CD4-positive, alpha-beta T cell treated with Interleukin-6 for 4 hours (primary cell): ENCODE data around the gene OSBPL6.
"Not testable (repeated sequence)": the region's sequence is repeated elsewhere in the genome, so short reads cannot be mapped to it uniquely, and the experiment has no call there.

Experiments used
- DNase-seq: peaks from one replicate; pipeline ENCODE4 v3.0.0-alpha.2; 2020; ENCODE audit warnings: mixed read lengths

OSBPL6 gene

GRCh38 chr2:178366412-178366811 is 172.1 kb downstream of the OSBPL6 start:
- DNase-seq = no peak

GRCh38 chr2:178367344-178367743 is 173.0 kb downstream of the OSBPL6 start:
- no peak for DNase-seq

GRCh38 chr2:178374865-178375264 is 180.6 kb downstream of the OSBPL6 start:
- no peak for DNase-seq

- no peak for DNase-seq
Observed at GRCh38 chr2:178377046-178377445, 182.7 kb downstream of the OSBPL6 start.

- no peak for DNase-seq
Observed at GRCh38 chr2:178379162-178380004, 185.1 kb downstream of the OSBPL6 start.

GRCh38 chr2:178380763-178381162 is 186.5 kb downstream of the OSBPL6 start:
- no peak for DNase-seq

GRCh38 chr2:178383718-178384117 is 189.4 kb downstream of the OSBPL6 start:
- DNase-seq = no peak

- no peak for DNase-seq
Observed at GRCh38 chr2:178385595-178386148, 191.4 kb downstream of the OSBPL6 start.

- no peak for DNase-seq
Observed at GRCh38 chr2:178386986-178387597, 192.8 kb downstream of the OSBPL6 start.

- DNase-seq = no peak
Observed at GRCh38 chr2:178388287-178388686, 194.0 kb downstream of the OSBPL6 start.

GRCh38 chr2:178391701-178392100 is 197.4 kb downstream of the OSBPL6 start:
- no peak for DNase-seq

- no peak for DNase-seq
Observed at GRCh38 chr2:178392215-178392614, 197.9 kb downstream of the OSBPL6 start.

GRCh38 chr2:178394859-178395258 is 200.5 kb downstream of the OSBPL6 start:
- DNase-seq = no peak

- DNase-seq = no peak
Observed at GRCh38 chr2:178395295-178395694, 201.0 kb downstream of the OSBPL6 start.

GRCh38 chr2:178395941-178396570 is 201.7 kb downstream of the OSBPL6 start:
- no peak for DNase-seq

- peak; percentile 13 for DNase-seq
Observed at GRCh38 chr2:178397002-178397605, 202.8 kb downstream of the OSBPL6 start.

- DNase-seq = no peak
Observed at GRCh38 chr2:178401994-178402437, 207.7 kb downstream of the OSBPL6 start.

- DNase-seq = no peak
Observed at GRCh38 chr2:178403671-178404306, 209.5 kb downstream of the OSBPL6 start.

- DNase-seq = no peak
Observed at GRCh38 chr2:178404368-178404767, 210.1 kb downstream of the OSBPL6 start.

- DNase-seq = no peak
Observed at GRCh38 chr2:178409261-178409660, 214.9 kb downstream of the OSBPL6 start.

- DNase-seq = no peak
Observed at GRCh38 chr2:178412047-178412446, 217.7 kb downstream of the OSBPL6 start.

- DNase-seq = not testable (repeated sequence)
Observed at GRCh38 chr2:178412453-178412852, 218.1 kb downstream of the OSBPL6 start.
